Measurements from ENCODE around the gene CT47C1. TPM values are rescaled to one million over a fixed set of nuclear protein-coding genes. Genes with fewer than 3 reads are reported as not detected.

The CT47C1 gene
- total and polyA plus RNA-seq, 2 donors (not counting 1 experiment from before 2014, with no cell fraction given) = not detected

DNA sequence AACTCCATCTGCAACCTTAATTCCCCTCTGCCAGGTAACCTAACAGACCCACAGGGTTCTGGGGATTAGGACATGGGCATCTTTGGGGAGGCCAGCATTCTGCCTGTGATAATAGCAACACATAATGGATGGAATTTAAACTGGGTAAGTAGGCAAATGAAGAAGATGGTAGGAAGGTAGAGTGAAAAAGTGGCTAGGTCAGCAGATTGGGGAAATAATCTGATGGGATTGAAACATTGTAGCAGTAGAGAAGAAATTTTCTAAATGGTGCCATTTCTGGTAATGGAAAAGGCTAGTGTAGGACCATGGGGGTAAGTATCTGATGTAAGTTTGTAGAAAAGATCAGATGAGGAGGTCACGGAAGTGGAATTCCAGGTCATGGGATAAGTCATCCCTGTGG lies 3.0 kb upstream of the CT47C1 start:
- H3K36me3 ChIP-seq (replicated peaks in 1 of 2; ENCODE audit: control extremely low read depth in 1 of 2, control insufficient read depth in 1 of 2, extremely low read depth in 1 of 2, insufficient read depth in 2 of 2, low read length in 1 of 2) = no peaks in the 10 kb centered on the region
- H3K9ac ChIP-seq (ENCODE audit: low read length) = no peak overlapping the region
- H3K79me2 ChIP-seq (ENCODE audit: control insufficient read depth, insufficient read depth, low read length) = no peaks in the 10 kb centered on the region
- H2AFZ ChIP-seq (ENCODE audit: insufficient read depth, low read depth, low read length, poor library complexity, severe bottlenecking) = no peak overlapping the region
- no peaks in the 10 kb centered on the region for H3K27me3 Mint-ChIP-seq
- H3K4me2 ChIP-seq (replicated peaks; ENCODE audit: low read depth, low read length, poor library complexity, severe bottlenecking) = no peak overlapping the region
- no peak overlapping the region for H3K4me3 ChIP-seq (ENCODE audit: control extremely low read depth in 1 of 5, extremely low read depth in 1 of 5, insufficient read depth in 1 of 5, low read depth in 2 of 5, low read length in 4 of 5)
- peaks cover 14% of the 10 kb centered on the region for H3K4me1 Mint-ChIP-seq
- WGBS (ENCODE audit: insufficient coverage) = 100% methylated on average over 1 of the region's 1 CpG
- intact Hi-C loops (cut with micrococcal nuclease) = no loop called here
- H3K4me3 Mint-ChIP-seq = no peak overlapping the region
- H4K20me1 ChIP-seq (ENCODE audit: control insufficient read depth, insufficient read depth, low read length, poor library complexity, severe bottlenecking) = no peaks in the 10 kb centered on the region
- no peaks in the 10 kb centered on the region for H3K27me3 ChIP-seq (replicated peaks in 1 of 4; ENCODE audit: control extremely low read depth in 1 of 4, control insufficient read depth in 3 of 4, insufficient read depth in 4 of 4, low read length in 3 of 4)
- ChIA-PET POLR2A (no interaction called here), CTCF (interaction anchor here (1.3 to 8.2 kb wide), 2 partner anchors 62 to 231 kb away, joined by 3 to 104 read pairs; no protein-coding TSS in a partner anchor)
- H3K9me3 Mint-ChIP-seq (ENCODE audit: insufficient read depth) = no peaks in the 10 kb centered on the region
- ATAC-seq (ENCODE audit: low read depth) (no peak), DNase-seq (no peak)
- H3K4me1 ChIP-seq (ENCODE audit: control insufficient read depth in 2 of 2, insufficient read depth in 2 of 2, low read length in 2 of 2) = peaks cover 11 to 21% of the 10 kb centered on the region in 2 donors
- no peak overlapping the region for H3K27ac ChIP-seq (ENCODE audit: low read length in 2 of 2)
- no peaks in the 10 kb centered on the region for H3K9me3 ChIP-seq (ENCODE audit: control extremely low read depth in 1 of 3, control insufficient read depth in 2 of 3, insufficient read depth in 1 of 3, low read length in 2 of 3)
- no peak overlapping the region for H3K27ac Mint-ChIP-seq
- TF ChIP-seq, protein P1, sequence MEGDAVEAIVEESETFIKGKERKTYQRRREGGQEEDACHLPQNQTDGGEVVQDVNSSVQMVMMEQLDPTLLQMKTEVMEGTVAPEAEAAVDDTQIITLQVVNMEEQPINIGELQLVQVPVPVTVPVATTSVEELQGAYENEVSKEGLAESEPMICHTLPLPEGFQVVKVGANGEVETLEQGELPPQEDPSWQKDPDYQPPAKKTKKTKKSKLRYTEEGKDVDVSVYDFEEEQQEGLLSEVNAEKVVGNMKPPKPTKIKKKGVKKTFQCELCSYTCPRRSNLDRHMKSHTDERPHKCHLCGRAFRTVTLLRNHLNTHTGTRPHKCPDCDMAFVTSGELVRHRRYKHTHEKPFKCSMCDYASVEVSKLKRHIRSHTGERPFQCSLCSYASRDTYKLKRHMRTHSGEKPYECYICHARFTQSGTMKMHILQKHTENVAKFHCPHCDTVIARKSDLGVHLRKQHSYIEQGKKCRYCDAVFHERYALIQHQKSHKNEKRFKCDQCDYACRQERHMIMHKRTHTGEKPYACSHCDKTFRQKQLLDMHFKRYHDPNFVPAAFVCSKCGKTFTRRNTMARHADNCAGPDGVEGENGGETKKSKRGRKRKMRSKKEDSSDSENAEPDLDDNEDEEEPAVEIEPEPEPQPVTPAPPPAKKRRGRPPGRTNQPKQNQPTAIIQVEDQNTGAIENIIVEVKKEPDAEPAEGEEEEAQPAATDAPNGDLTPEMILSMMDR (IDR thresholded peaks at IDR 0.05) = no peak
- TF ChIP-seq EZH2 (IDR thresholded peaks at IDR 0.05; ENCODE audit: borderline replicate concordance, insufficient read depth, low read depth, low read length, poor library complexity, severe bottlenecking) = no peak

DNA sequence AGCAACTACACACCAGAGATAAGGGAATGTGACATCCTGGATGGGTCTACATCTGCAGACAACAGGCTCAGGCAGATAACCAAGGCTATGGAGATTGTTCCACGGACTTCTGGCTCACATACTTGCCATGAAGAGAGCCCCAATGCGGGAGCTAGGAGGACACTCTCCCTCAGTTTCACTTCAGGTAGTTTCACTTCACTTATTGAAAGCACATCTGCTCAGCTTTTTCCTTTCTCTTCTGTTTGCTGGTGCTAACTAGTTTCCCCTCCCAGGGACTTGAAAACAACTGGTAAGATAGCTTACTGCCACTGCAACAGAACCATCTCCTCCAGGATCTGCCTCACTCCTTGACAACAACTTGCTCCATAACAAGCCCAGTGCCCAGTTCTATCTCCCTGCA lies 1.4 kb upstream of the CT47C1 start:
- ChIA-PET CTCF (interaction anchor here (0.9 kb wide), 1 partner anchor 223 kb away, joined by 3 read pairs; no protein-coding TSS in a partner anchor), POLR2A (no interaction called here)
- H3K4me1 Mint-ChIP-seq = peaks cover 14% of the 10 kb centered on the region
- peak overlapping the region; percentile 83 for H3K27ac Mint-ChIP-seq
- no peaks in the 10 kb centered on the region for H3K36me3 ChIP-seq (replicated peaks in 1 of 2; ENCODE audit: control extremely low read depth in 1 of 2, control insufficient read depth in 1 of 2, extremely low read depth in 1 of 2, insufficient read depth in 2 of 2, low read length in 1 of 2)
- DNase-seq (peak; percentile 55), ATAC-seq (ENCODE audit: low read depth) (peak; percentile 44)
- intact Hi-C loops (cut with micrococcal nuclease) = no loop called here
- peak overlapping the region; percentile 29 for H2AFZ ChIP-seq (ENCODE audit: insufficient read depth, low read depth, low read length, poor library complexity, severe bottlenecking)
- peak overlapping the region; percentile 51 for H3K4me3 Mint-ChIP-seq
- 21% methylated on average over 2 of the region's 2 CpGs for WGBS (ENCODE audit: insufficient coverage)
- no peaks in the 10 kb centered on the region for H3K27me3 Mint-ChIP-seq
- H3K4me2 ChIP-seq (replicated peaks; ENCODE audit: low read depth, low read length, poor library complexity, severe bottlenecking) = peak overlapping the region; percentile 20
- H3K4me1 ChIP-seq (ENCODE audit: control insufficient read depth in 2 of 2, insufficient read depth in 2 of 2, low read length in 2 of 2) = peaks cover 11 to 21% of the 10 kb centered on the region in 2 donors
- no peaks in the 10 kb centered on the region for H3K9me3 ChIP-seq (ENCODE audit: control extremely low read depth in 1 of 3, control insufficient read depth in 2 of 3, insufficient read depth in 1 of 3, low read length in 2 of 3)
- H3K27ac ChIP-seq (ENCODE audit: low read length in 2 of 2) = peak overlapping the region in 1 of 2 donors; percentile 22
- no peak for TF ChIP-seq EZH2 (IDR thresholded peaks at IDR 0.05; ENCODE audit: borderline replicate concordance, insufficient read depth, low read depth, low read length, poor library complexity, severe bottlenecking)
- TF ChIP-seq, protein P1 (IDR thresholded peaks at IDR 0.05) = no peak
- no peaks in the 10 kb centered on the region for H4K20me1 ChIP-seq (ENCODE audit: control insufficient read depth, insufficient read depth, low read length, poor library complexity, severe bottlenecking)
- H3K9me3 Mint-ChIP-seq (ENCODE audit: insufficient read depth) = no peaks in the 10 kb centered on the region
- H3K79me2 ChIP-seq (ENCODE audit: control insufficient read depth, insufficient read depth, low read length) = no peaks in the 10 kb centered on the region
- no peak overlapping the region for H3K4me3 ChIP-seq (ENCODE audit: control extremely low read depth in 1 of 5, extremely low read depth in 1 of 5, insufficient read depth in 1 of 5, low read depth in 2 of 5, low read length in 4 of 5)
- H3K9ac ChIP-seq (ENCODE audit: low read length) = no peak overlapping the region
- no peaks in the 10 kb centered on the region for H3K27me3 ChIP-seq (replicated peaks in 1 of 4; ENCODE audit: control extremely low read depth in 1 of 4, control insufficient read depth in 3 of 4, insufficient read depth in 4 of 4, low read length in 3 of 4)

Measured in B cell (primary cell).